HepG2 (cell line): ENCODE results near the gene STRADB. TPM values are rescaled to one million over a fixed set of nuclear protein-coding genes. Genes with fewer than 3 reads are reported as not detected.

Source experiments
- CBX5 ChIP-seq: sonication (generic); formaldehyde crosslinking; IDR thresholded peaks from 2 replicates; pipeline ENCODE4 v1.4.0; 2020; ENCODE audit warnings: missing genetic modification reagents, borderline replicate concordance
- CREM ChIP-seq, 2 experiments: sonication (generic) in 1 of 2; formaldehyde crosslinking in 1 of 2; IDR thresholded peaks; 2 replicates each; pipeline versions ENCODE4 v1.4.0 to v1.6.1; 2016 to 2020; ENCODE audit warnings: antibody characterized with exemption in 1 of 2, mild to moderate bottlenecking in 1 of 2, missing genetic modification reagents in 1 of 2
- ELF3 ChIP-seq: IDR thresholded peaks from 2 replicates; pipeline ENCODE4 v1.6.1; 2016; ENCODE audit warnings: missing genetic modification reagents, missing compliant biosample characterization
- ELF4 ChIP-seq: sonication (generic); formaldehyde crosslinking; IDR thresholded peaks from 2 replicates; pipeline ENCODE4 v1.5.0; 2020; ENCODE audit warnings: missing genetic modification reagents, mild to moderate bottlenecking, moderate library complexity, borderline replicate concordance
- IKZF1 ChIP-seq: fragments of 450-650 bp; IDR thresholded peaks from 2 replicates; pipeline ENCODE4 v1.7.1; 2016
- IKZF4 ChIP-seq: sonication (generic); formaldehyde crosslinking; IDR thresholded peaks from 2 replicates; pipeline ENCODE4 v1.5.1; 2020; ENCODE audit warnings: borderline replicate concordance, mild to moderate bottlenecking, low read depth, missing genetic modification reagents; ENCODE audit errors: not compliant biosample characterization
- MATR3 ChIP-seq: sonication (generic); formaldehyde crosslinking; IDR thresholded peaks from 2 replicates; pipeline ENCODE4 v1.4.0; 2020; ENCODE audit warnings: missing genetic modification reagents
- MBNL3 ChIP-seq: fragments of 250-450 bp; sonication (Bioruptor Pico); conservative IDR thresholded peaks from 2 replicates; pipeline ENCODE4 v1.8.0; 2022; ENCODE audit warnings: mild to moderate bottlenecking, inconsistent platforms
- MTF1 ChIP-seq: sonication (generic); formaldehyde crosslinking; IDR thresholded peaks from 2 replicates; pipeline ENCODE4 v1.5.0; 2020; ENCODE audit warnings: missing genetic modification reagents
- MTF2 ChIP-seq: sonication (generic); formaldehyde crosslinking; IDR thresholded peaks from 2 replicates; pipeline ENCODE4 v1.5.0; 2020; ENCODE audit warnings: missing genetic modification reagents, borderline replicate concordance
- MZF1 ChIP-seq: sonication (generic); formaldehyde crosslinking; IDR thresholded peaks from 2 replicates; pipeline ENCODE4 v1.8.1; 2023; ENCODE audit warnings: mild to moderate bottlenecking, missing genetic modification reagents, borderline replicate concordance
- NCOA5 ChIP-seq: sonication (generic); formaldehyde crosslinking; IDR thresholded peaks from 2 replicates; pipeline ENCODE4 v1.4.0; 2020; ENCODE audit warnings: missing genetic modification reagents
- NFIC ChIP-seq: IDR thresholded peaks from 2 replicates; pipeline ENCODE4 v1.6.1; 2012; ENCODE audit warnings: mild to moderate bottlenecking, low read length, inconsistent platforms
- NFYC ChIP-seq: IDR thresholded peaks from 2 replicates; pipeline ENCODE4 v1.6.1; 2016; ENCODE audit warnings: missing genetic modification reagents, missing compliant biosample characterization
- POLR2A ChIP-seq, 2 experiments: IDR thresholded peaks; 2 replicates each; pipeline ENCODE4 v1.6.1; 2011; ENCODE audit warnings: low read depth in 2 of 2, low read length in 2 of 2, mild to moderate bottlenecking in 1 of 2, moderate library complexity in 1 of 2; ENCODE audit not compliant: insufficient read depth in 1 of 2
- REPIN1 ChIP-seq: sonication (generic); formaldehyde crosslinking; IDR thresholded peaks from 2 replicates; pipeline ENCODE4 v1.8.0; 2022; ENCODE audit warnings: missing genetic modification reagents, low read depth, mild to moderate bottlenecking, borderline replicate concordance
- SKIL ChIP-seq: sonication (generic); formaldehyde crosslinking; IDR thresholded peaks from 2 replicates; pipeline ENCODE4 v1.8.0; 2022; ENCODE audit warnings: missing genetic modification reagents, mild to moderate bottlenecking, moderate library complexity, borderline replicate concordance
- SOX13 ChIP-seq, 3 experiments: fragments of 450-650 bp in 1 of 3; sonication (generic) in 1 of 3; formaldehyde crosslinking in 1 of 3; IDR thresholded peaks in 2 of 3; conservative IDR thresholded peaks in 1 of 3; 2 replicates each; pipeline versions ENCODE4 v1.5.0 to v1.6.1; 2016 to 2020; ENCODE audit warnings: antibody characterized with exemption in 1 of 3, mild to moderate bottlenecking in 1 of 3, missing compliant biosample characterization in 1 of 3, missing genetic modification reagents in 1 of 3, moderate library complexity in 1 of 3
- SRY ChIP-seq: sonication (generic); formaldehyde crosslinking; IDR thresholded peaks from 2 replicates; pipeline ENCODE4 v1.8.0; 2022; ENCODE audit warnings: mild to moderate bottlenecking, missing genetic modification reagents
- TP53 ChIP-seq: sonication (generic); formaldehyde crosslinking; conservative IDR thresholded peaks from 2 replicates; pipeline ENCODE4 v1.4.0; 2020; ENCODE audit warnings: missing genetic modification reagents
- ZBTB7B ChIP-seq: sonication (generic); formaldehyde crosslinking; IDR thresholded peaks from 2 replicates; pipeline ENCODE4 v1.4.0; 2020; ENCODE audit warnings: missing genetic modification reagents
- ZNF333 ChIP-seq: sonication (generic); formaldehyde crosslinking; IDR thresholded peaks from 2 replicates; pipeline ENCODE4 v1.4.0; 2020; ENCODE audit warnings: mild to moderate bottlenecking, missing genetic modification reagents, borderline replicate concordance
- ZNF33A ChIP-seq: sonication (generic); formaldehyde crosslinking; IDR thresholded peaks from 2 replicates; pipeline ENCODE4 v1.5.1; 2020; ENCODE audit warnings: missing genetic modification reagents, mild to moderate bottlenecking, moderate library complexity, borderline replicate concordance
- ZNF44 ChIP-seq: sonication (generic); formaldehyde crosslinking; IDR thresholded peaks from 2 replicates; pipeline ENCODE4 v1.5.1; 2020; ENCODE audit warnings: mild to moderate bottlenecking, missing genetic modification reagents
- ZNF720 ChIP-seq: sonication (generic); formaldehyde crosslinking; IDR thresholded peaks from 2 replicates; pipeline ENCODE4 v1.4.0; 2020; ENCODE audit warnings: missing genetic modification reagents
- ZNF761 ChIP-seq: sonication (generic); formaldehyde crosslinking; conservative IDR thresholded peaks from 2 replicates; pipeline ENCODE4 v1.4.0; 2020; ENCODE audit warnings: mild to moderate bottlenecking, missing genetic modification reagents
- polyA plus RNA-seq, 8 experiments: library from polyadenylated mRNA; depleted of rRNA in 3 of 8; stranded (reverse) in 7 of 8; unstranded in 1 of 8; fragments of >200 nt; fragmentation: Illumina TruSeq in 4 of 8; extraction: Trizol in 4 of 8; gene quantifications; 2 replicates each; pipeline versions ENCODE4 v1.2.1 to v1.2.3, GENCODE V29; 2011 to 2016; ENCODE audit warnings: low read depth in 4 of 8, missing spikeins in 1 of 8, mixed read lengths in 1 of 8; ENCODE audit not compliant: insufficient read depth in 1 of 8
- total RNA-seq, 5 experiments: library from RNA; depleted of rRNA; stranded (reverse); fragments of >200 nt; fragmentation: Illumina TruSeq; extraction: Trizol; gene quantifications; 2 replicates each; pipeline ENCODE4 v1.2.3, GENCODE V29; 2016; ENCODE audit warnings: low read depth in 1 of 5
- TF ChIP-seq, protein P1 (sequence below): sonication (generic); formaldehyde crosslinking; IDR thresholded peaks from 2 replicates; pipeline ENCODE4 v1.5.1; 2020; ENCODE audit warnings: missing genetic modification reagents, mild to moderate bottlenecking, borderline replicate concordance
- TF ChIP-seq, protein P2 (sequence below): sonication (generic); formaldehyde crosslinking; IDR thresholded peaks from 2 replicates; pipeline ENCODE4 v1.8.0; 2022; ENCODE audit warnings: mild to moderate bottlenecking, missing genetic modification reagents

STRADB gene
- total and polyA plus RNA-seq, 2 of the 13 experiments (the other 11 are each of a cell fraction or from before 2014, with no cell fraction given), result 34.1 to 66.6 TPM

DNA sequence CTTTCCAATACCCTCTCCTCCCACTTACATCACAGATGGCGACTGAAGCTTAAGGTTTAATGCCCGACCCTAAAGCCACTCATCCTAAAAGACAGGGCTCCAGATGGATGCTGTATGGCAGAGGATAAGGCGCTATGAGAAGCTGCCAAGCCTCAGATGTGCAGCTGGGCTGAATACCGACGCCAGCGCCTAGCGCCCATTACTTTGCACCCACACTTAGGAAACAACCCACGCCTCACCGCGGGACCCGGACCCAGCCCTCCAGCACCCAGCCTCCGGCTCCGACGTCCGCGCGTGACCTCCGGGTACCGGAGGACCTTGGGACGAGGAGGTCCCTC lies 617 bp upstream of the STRADB start (continued):
- TF ChIP-seq MZF1 (CRISPR knock-in tag), result 0 out of 2 replicates have a peak, but pooled peaks have one; percentile 13
- no peak for TF ChIP-seq MATR3 (CRISPR knock-in tag)
- TF ChIP-seq SKIL, result no peak
- no peak for TF ChIP-seq ZBTB7B (CRISPR knock-in tag)
- no peak for TF ChIP-seq TP53
- no peak for TF ChIP-seq MTF1 (CRISPR knock-in tag)
- TF ChIP-seq CBX5 (CRISPR knock-in tag), result no peak
- TF ChIP-seq, protein P1, sequence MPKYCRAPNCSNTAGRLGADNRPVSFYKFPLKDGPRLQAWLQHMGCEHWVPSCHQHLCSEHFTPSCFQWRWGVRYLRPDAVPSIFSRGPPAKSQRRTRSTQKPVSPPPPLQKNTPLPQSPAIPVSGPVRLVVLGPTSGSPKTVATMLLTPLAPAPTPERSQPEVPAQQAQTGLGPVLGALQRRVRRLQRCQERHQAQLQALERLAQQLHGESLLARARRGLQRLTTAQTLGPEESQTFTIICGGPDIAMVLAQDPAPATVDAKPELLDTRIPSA (CRISPR knock-in tag), result 0 out of 2 replicates have a peak, but pooled peaks have one; percentile 92
- TF ChIP-seq NFIC, result 0 out of 2 replicates have a peak, but pooled peaks have one; percentile 7
- TF ChIP-seq NFYC, result no peak
- no peak for TF ChIP-seq ZNF33A
- TF ChIP-seq NCOA5, result no peak
- TF ChIP-seq, protein P2, sequence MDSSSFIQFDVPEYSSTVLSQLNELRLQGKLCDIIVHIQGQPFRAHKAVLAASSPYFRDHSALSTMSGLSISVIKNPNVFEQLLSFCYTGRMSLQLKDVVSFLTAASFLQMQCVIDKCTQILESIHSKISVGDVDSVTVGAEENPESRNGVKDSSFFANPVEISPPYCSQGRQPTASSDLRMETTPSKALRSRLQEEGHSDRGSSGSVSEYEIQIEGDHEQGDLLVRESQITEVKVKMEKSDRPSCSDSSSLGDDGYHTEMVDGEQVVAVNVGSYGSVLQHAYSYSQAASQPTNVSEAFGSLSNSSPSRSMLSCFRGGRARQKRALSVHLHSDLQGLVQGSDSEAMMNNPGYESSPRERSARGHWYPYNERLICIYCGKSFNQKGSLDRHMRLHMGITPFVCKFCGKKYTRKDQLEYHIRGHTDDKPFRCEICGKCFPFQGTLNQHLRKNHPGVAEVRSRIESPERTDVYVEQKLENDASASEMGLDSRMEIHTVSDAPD, result peak; percentile 35; the same call in 1 of the 2 replicates
- no peak for TF ChIP-seq ELF4 (CRISPR knock-in tag)
- TF ChIP-seq MTF2 (CRISPR knock-in tag), result no peak
- TF ChIP-seq ZNF720 (CRISPR knock-in tag), result no peak
- TF ChIP-seq POLR2A (IDR thresholded peaks at IDR 0.05; ENCODE audit: insufficient read depth in 1 of 2, low read depth in 2 of 2, low read length in 2 of 2), result no peak
- no peak; the same call in 1 of the 2 replicates for TF ChIP-seq SOX13 (IDR thresholded peaks at IDR 0.05)
- TF ChIP-seq SOX13 (CRISPR knock-in tag; conservative IDR thresholded peaks at IDR 0.05 in 1 of 2, IDR thresholded peaks at IDR 0.05 in 1 of 2), result no peak
- no peak for TF ChIP-seq ELF3
- TF ChIP-seq CREM (IDR thresholded peaks at IDR 0.05), result no peak
- TF ChIP-seq CREM (CRISPR knock-in tag; IDR thresholded peaks at IDR 0.05), result no peak
- TF ChIP-seq ZNF761 (CRISPR knock-in tag), result no peak
- no peak for TF ChIP-seq IKZF1
- no peak for TF ChIP-seq ZNF333 (CRISPR knock-in tag)
- TF ChIP-seq IKZF4, result no peak
- TF ChIP-seq ZNF44, result no peak
- no peak for TF ChIP-seq REPIN1 (CRISPR knock-in tag)
- TF ChIP-seq SRY, result peak; percentile 51; the same call in 1 of the 2 replicates
- no peak for TF ChIP-seq MBNL3
